Measurements from ENCODE around the gene KLC4. TPM values are rescaled to one million over a fixed set of nuclear protein-coding genes. Genes with fewer than 3 reads are reported as not detected.

Gene KLC4
- total RNA-seq, 3 donors from 2014 or later (not counting 1 experiment from before 2014, with no cell fraction given), result 35.9 to 39.4 (median 37.4) TPM

GRCh38 chr6:43089874-43090558 lies 30.6 kb downstream of the KLC4 start:
- H3K4me3 Mint-ChIP-seq, result no peak overlapping the region
- ATAC-seq (no peak), DNase-seq (no peak)
- no peaks in the 10 kb centered on the region for H3K4me1 ChIP-seq (ENCODE audit: control insufficient read depth, insufficient read depth, low read length)
- no peaks in the 10 kb centered on the region for H3K9me3 Mint-ChIP-seq
- 88% methylated on average over 8 of the region's 8 CpGs for WGBS (ENCODE audit: insufficient coverage)
- H3K9me3 ChIP-seq (ENCODE audit: control insufficient read depth, insufficient read depth, low read length), result no peaks in the 10 kb centered on the region
- no peaks in the 10 kb centered on the region for H3K27me3 Mint-ChIP-seq (ENCODE audit: low read depth in 2 of 2)
- peaks cover 0 to 8% of the 10 kb centered on the region in 2 donors for H3K4me1 Mint-ChIP-seq
- no peak overlapping the region for H3K27ac Mint-ChIP-seq
- intact Hi-C loops (cut with micrococcal nuclease), result no loop called here
- TF ChIP-seq CTCF (IDR thresholded peaks at IDR 0.05), result no peak
- no peak overlapping the region for H3K27ac ChIP-seq (ENCODE audit: low read length)
- H3K27me3 ChIP-seq (ENCODE audit: control insufficient read depth, insufficient read depth, low read length), result no peaks in the 10 kb centered on the region
- no peaks in the 10 kb centered on the region for H3K36me3 Mint-ChIP-seq
- no peak overlapping the region for H3K4me3 ChIP-seq (ENCODE audit: low read length)
- no peaks in the 10 kb centered on the region for H3K36me3 ChIP-seq (ENCODE audit: control insufficient read depth, insufficient read depth, low read length)

- Mint-ChIP-seq H3K9me3 (no peaks in the 10 kb centered on the region), H3K36me3 (no peaks in the 10 kb centered on the region), H3K27ac (no peak overlapping the region), H3K27me3 (ENCODE audit: low read depth in 2 of 2) (no peaks in the 10 kb centered on the region), H3K4me1 (peaks cover 0 to 8% of the 10 kb centered on the region in 2 donors), H3K4me3 (no peak overlapping the region)
- no peaks in the 10 kb centered on the region for H3K36me3 ChIP-seq (ENCODE audit: control insufficient read depth, insufficient read depth, low read length)
- DNase-seq (no peak), ATAC-seq (no peak)
- WGBS (ENCODE audit: insufficient coverage), result no CpG with 5 or more reads among the region's 2 CpGs
- H3K9me3 ChIP-seq (ENCODE audit: control insufficient read depth, insufficient read depth, low read length), result no peaks in the 10 kb centered on the region
- intact Hi-C loops (cut with micrococcal nuclease), result no loop called here
- H3K27ac ChIP-seq (ENCODE audit: low read length), result no peak overlapping the region
- no peak overlapping the region for H3K4me3 ChIP-seq (ENCODE audit: low read length)
- no peaks in the 10 kb centered on the region for H3K27me3 ChIP-seq (ENCODE audit: control insufficient read depth, insufficient read depth, low read length)
- H3K4me1 ChIP-seq (ENCODE audit: control insufficient read depth, insufficient read depth, low read length), result no peaks in the 10 kb centered on the region
- no peak for TF ChIP-seq CTCF (IDR thresholded peaks at IDR 0.05)
These were observed 31.1 kb downstream of the KLC4 start for GRCh38 chr6:43090559-43090956.

- no peak for ATAC-seq
These were observed 31.6 kb downstream of the KLC4 start for GRCh38 chr6:43091020-43091419.

More at GRCh38 chr6:43091020-43091419, 31.6 kb downstream of the KLC4 start:
- no peak overlapping the region for H3K27ac ChIP-seq (ENCODE audit: low read length)
- 75% methylated on average over 4 of the region's 5 CpGs for WGBS (ENCODE audit: insufficient coverage)
- no peaks in the 10 kb centered on the region for H3K4me1 ChIP-seq (ENCODE audit: control insufficient read depth, insufficient read depth, low read length)
- intact Hi-C loops (cut with micrococcal nuclease), result no loop called here
- no peaks in the 10 kb centered on the region for H3K36me3 Mint-ChIP-seq
- H3K36me3 ChIP-seq (ENCODE audit: control insufficient read depth, insufficient read depth, low read length), result no peaks in the 10 kb centered on the region
- no peaks in the 10 kb centered on the region for H3K9me3 ChIP-seq (ENCODE audit: control insufficient read depth, insufficient read depth, low read length)
- DNase-seq, result no peak
- H3K9me3 Mint-ChIP-seq, result no peaks in the 10 kb centered on the region
- peaks cover 0 to 8% of the 10 kb centered on the region in 2 donors for H3K4me1 Mint-ChIP-seq
- no peaks in the 10 kb centered on the region for H3K27me3 Mint-ChIP-seq (ENCODE audit: low read depth in 2 of 2)
- H3K4me3 ChIP-seq (ENCODE audit: low read length), result no peak overlapping the region
- no peak overlapping the region for H3K27ac Mint-ChIP-seq
- TF ChIP-seq CTCF (IDR thresholded peaks at IDR 0.05), result no peak
- H3K27me3 ChIP-seq (ENCODE audit: control insufficient read depth, insufficient read depth, low read length), result no peaks in the 10 kb centered on the region
- no peak overlapping the region for H3K4me3 Mint-ChIP-seq
